ENCODE results near the gene MIPOL1.
A peak's percentile ranks its signal among the peaks of the same experiment; 100 is the strongest.

MIPOL1 gene

GRCh38 chr14:37594238-37594970, 396.7 kb downstream of the MIPOL1 start (continued):
- peak; percentile 67 for TF ChIP-seq SCRT2 (tag by site-specific recombination; IDR thresholded peaks at IDR 0.05)
- peak; percentile 66 for TF ChIP-seq ZNF654 (tag by site-specific recombination; IDR thresholded peaks at IDR 0.05; ENCODE audit: low read depth)
- TF ChIP-seq ZNF37A (tag by site-specific recombination; IDR thresholded peaks at IDR 0.05), result no peak
- TF ChIP-seq ZEB2 (tag by site-specific recombination; IDR thresholded peaks at IDR 0.05), result peak; percentile 62
- TF ChIP-seq ZBTB8A (tag by site-specific recombination; IDR thresholded peaks at IDR 0.05), result peak; percentile 80
- no peak for TF ChIP-seq ZNF558 (tag by site-specific recombination; IDR thresholded peaks at IDR 0.05)
- TF ChIP-seq ZNF2 (tag by site-specific recombination; IDR thresholded peaks at IDR 0.05), result 0 out of 2 replicates have a peak, but pooled peaks have one; percentile 51
- TF ChIP-seq PATZ1 (tag by site-specific recombination; IDR thresholded peaks at IDR 0.05), result peak; percentile 39; the same call in 1 of the 2 replicates
- peak; percentile 66; the same call in 1 of the 2 replicates for TF ChIP-seq ZBTB20 (tag by site-specific recombination; IDR thresholded peaks at IDR 0.05)

GRCh38 chr14:37594971-37595808, 397.5 kb downstream of the MIPOL1 start, which contains the start of the genes FOXA1 and TTC6:
Gene FOXA1, minus strand, starts transcription at chr14:37595249. Its CDS starts 277 bp downstream, at chr14:37594972.
Gene TTC6, plus strand, starts transcription at chr14:37595629. Its CDS starts 26,436 bp downstream, at chr14:37622065.
- no peaks in the 10 kb centered on the region for H3K9me3 ChIP-seq (ENCODE audit: control insufficient read depth, insufficient read depth, low read depth, low read length)
- H3K4me1 ChIP-seq (ENCODE audit: control insufficient read depth, insufficient read depth, low read length), result peaks cover 3% of the 10 kb centered on the region; the same call in 1 of the 2 replicates
- H3K27ac ChIP-seq (ENCODE audit: extremely low read depth, low read depth, low read length), result peak within 1 kb of the TSS; percentile 99
- peaks cover 0 to 15% of the 10 kb centered on the region in 2 experiments; a peak in 1 of 3 replicates for H3K36me3 ChIP-seq (ENCODE audit: control insufficient read depth in 2 of 2, insufficient read depth in 1 of 2, low read length in 2 of 2)
- ChIA-PET POLR2A (interaction anchor here (0.6 to 2.0 kb wide), 5 partner anchors 26 to 337 kb away, joined by 3 to 6 read pairs (median 4); no protein-coding TSS in a partner anchor), CTCF (interaction anchor here (0.7 to 2.8 kb wide), 9 partner anchors 10 to 363 kb away, joined by 3 to 15 read pairs (median 3); no protein-coding TSS in a partner anchor)
- peak within 1 kb of the TSS; percentile 75 for H3K4me3 ChIP-seq (ENCODE audit: low read depth, low read length)
- peak; percentile 62 for TF ChIP-seq KLF9 (tag by site-specific recombination; IDR thresholded peaks at IDR 0.05; ENCODE audit: low read depth)
- 0 out of 2 replicates have a peak, but pooled peaks have one; percentile 9 for TF ChIP-seq CTCF (tag by site-specific recombination; IDR thresholded peaks at IDR 0.05)
- no peak for TF ChIP-seq ZNF707 (tag by site-specific recombination; IDR thresholded peaks at IDR 0.05)
- peak; percentile 79; the same call in 1 of the 2 replicates for TF ChIP-seq IKZF3 (tag by site-specific recombination; IDR thresholded peaks at IDR 0.05)
- TF ChIP-seq SP3 (tag by site-specific recombination; IDR thresholded peaks at IDR 0.05), result peak; percentile 13; the same call in 1 of the 2 replicates
- no peak for TF ChIP-seq ZNF639 (tag by site-specific recombination; IDR thresholded peaks at IDR 0.05)
- TF ChIP-seq ZBTB8A (tag by site-specific recombination; IDR thresholded peaks at IDR 0.05), result peak; percentile 70
- peak; percentile 33; the same call in 1 of the 2 replicates for TF ChIP-seq KLF1 (tag by site-specific recombination; IDR thresholded peaks at IDR 0.05)
- TF ChIP-seq PATZ1 (tag by site-specific recombination; IDR thresholded peaks at IDR 0.05), result peak; percentile 59
- TF ChIP-seq ZBTB26 (tag by site-specific recombination; optimal IDR thresholded peaks at IDR 0.05), result peak; percentile 59
- TF ChIP-seq ZNF398 (tag by site-specific recombination; IDR thresholded peaks at IDR 0.05), result peak; percentile 72
- TF ChIP-seq SP2 (tag by site-specific recombination; IDR thresholded peaks at IDR 0.05), result peak; percentile 56
- TF ChIP-seq KLF16 (tag by site-specific recombination; IDR thresholded peaks at IDR 0.05), result 0 out of 2 replicates have a peak, but pooled peaks have one; percentile 18
- TF ChIP-seq ZNF747 (tag by site-specific recombination; IDR thresholded peaks at IDR 0.05), result no peak
